HCT116 (cell line): ENCODE measurements around the gene AGK. TPM values are rescaled to one million over a fixed set of nuclear protein-coding genes. Genes with fewer than 3 reads are reported as not detected.
A peak's percentile ranks its signal among the peaks of the same experiment; 100 is the strongest.

ENCODE experiments used
- ATAC-seq: fragments of 200-7000 bp; cut with Tn5 transposase; 2 replicates; pipeline ENCODE4 v1.9.1; 2020; ENCODE audit warnings: mild to moderate bottlenecking, moderate library complexity
- BruUV-seq: library from RNA; stranded (reverse); fragments of 400-500 nt; replicated peaks from 2 replicates; lab custom pipeline; 2021; lab: Mats Ljungman, UMichigan
- CTCF ChIA-PET: fragments of 300-600 bp; sonication (Branson Sonifier 250); formaldehyde crosslinking; loops from one replicate; lab custom pipeline; 2021; ENCODE audit warnings: antibody characterized with exemption; lab: Charles Lee
- POLR2A ChIA-PET: fragments of 300-600, 350-600 bp; sonication (Branson Sonifier 250); formaldehyde crosslinking; loops from one replicate; lab custom pipeline; 2021; ENCODE audit warnings: antibody characterized with exemption; lab: Charles Lee
- RAD21 ChIA-PET, 2 experiments: fragments of 300-600 bp; sonication (Branson Sonifier 250); formaldehyde crosslinking; loops; one replicate each; lab custom pipeline; 2023; ENCODE audit warnings: low total read pairs in 2 of 2; ENCODE audit not compliant: uncharacterized antibody in 2 of 2, unreplicated experiment in 2 of 2, low non-redundant PET in 1 of 2; lab: Charles Lee
- DNase-seq: peaks from one replicate; pipeline ENCODE4 v3.0.0-alpha.2; 2010; ENCODE audit warnings: low read depth, low spot score
- H2AFZ ChIP-seq: fragments of 200-600 bp; shearing (Covaris generic), sonication (generic); 2 replicates; pipeline ENCODE4 v1.6.1; 2017; ENCODE audit warnings: low read depth, mixed run types, mixed read lengths, antibody characterized with exemption, low read length; ENCODE audit not compliant: poor library complexity, severe bottlenecking
- H3K27ac ChIP-seq: 2 replicates; pipeline ENCODE4 v1.5.1; 2012; ENCODE audit warnings: low read depth, low read length
- H3K27me3 ChIP-seq: fragments of 200-600 bp; sonication (generic); 2 replicates; pipeline ENCODE4 v1.6.1; 2016; ENCODE audit warnings: mixed run types, low read length, mixed read lengths; ENCODE audit not compliant: insufficient read depth
- H3K36me3 ChIP-seq, 2 experiments: fragments of 200-500 bp in 1 of 2; fragments of 200-600 bp in 1 of 2; sonication (Bioruptor generic) in 1 of 2; sonication (generic) in 1 of 2; 2 replicates each; pipeline versions ENCODE4 v1.5.1 to v1.6.1; 2014 to 2016; ENCODE audit warnings: low read length in 2 of 2, inconsistent platforms in 1 of 2, mixed read lengths in 1 of 2, mixed run types in 1 of 2; ENCODE audit not compliant: insufficient read depth in 2 of 2, control insufficient read depth in 1 of 2
- H3K4me1 ChIP-seq, 2 experiments: fragments of 200-600 bp in 1 of 2; sonication (generic) in 1 of 2; 2 replicates each; pipeline versions ENCODE4 v1.5.1 to v1.6.1; 2012 to 2017; ENCODE audit warnings: low read length in 2 of 2, inconsistent platforms in 1 of 2, mild to moderate bottlenecking in 1 of 2, mixed read lengths in 1 of 2, mixed run types in 1 of 2, moderate library complexity in 1 of 2; ENCODE audit not compliant: insufficient read depth in 2 of 2, control insufficient read depth in 1 of 2
- H3K4me2 ChIP-seq: fragments of 200-600 bp; sonication (generic); 2 replicates; pipeline ENCODE4 v1.6.1; 2017; ENCODE audit warnings: mixed run types, low read length, mixed read lengths
- H3K4me3 ChIP-seq, 2 experiments: fragments of 200-600 bp in 1 of 2; sonication (generic) in 1 of 2; replicated peaks in 1 of 2; 2 replicates each; pipeline ENCODE4 v1.5.1; 2011 to 2016; ENCODE audit warnings: low read length in 2 of 2, control low read depth in 1 of 2, low read depth in 1 of 2, mild to moderate bottlenecking in 1 of 2, mixed read lengths in 1 of 2, mixed run types in 1 of 2
- H3K79me2 ChIP-seq: fragments of 200-600 bp; sonication (generic); 2 replicates; pipeline ENCODE4 v1.6.1; 2017; ENCODE audit warnings: mild to moderate bottlenecking, mixed run types, low read length, moderate library complexity, mixed read lengths; ENCODE audit not compliant: insufficient read depth
- H3K9ac ChIP-seq: fragments of 200-600 bp; sonication (generic); 2 replicates; pipeline ENCODE4 v1.6.1; 2016; ENCODE audit warnings: low read length, mixed read lengths
- H3K9me2 ChIP-seq: fragments of 200-600 bp; sonication (generic), shearing (Covaris generic); 2 replicates; pipeline ENCODE4 v1.6.1; 2017; ENCODE audit warnings: mixed run types, mild to moderate bottlenecking, moderate library complexity; ENCODE audit not compliant: insufficient read depth
- H3K9me3 ChIP-seq, 2 experiments: fragments of 200-500 bp in 1 of 2; fragments of 200-600 bp in 1 of 2; sonication (Bioruptor generic) in 1 of 2; sonication (generic) in 1 of 2; 2 replicates each; pipeline ENCODE4 v1.6.1; 2014 to 2017; ENCODE audit warnings: low read length in 2 of 2, mixed read lengths in 2 of 2, inconsistent platforms in 1 of 2, low read depth in 1 of 2, mild to moderate bottlenecking in 1 of 2, mixed run types in 1 of 2, moderate library complexity in 1 of 2; ENCODE audit not compliant: control insufficient read depth in 1 of 2, insufficient read depth in 1 of 2
- H4K20me1 ChIP-seq: fragments of 200-600 bp; sonication (generic), shearing (Covaris generic); 2 replicates; pipeline ENCODE4 v1.6.1; 2017; ENCODE audit warnings: mixed run types, mild to moderate bottlenecking, moderate library complexity; ENCODE audit not compliant: insufficient read depth
- EZH2 ChIP-seq: fragments of 200-600 bp; sonication (generic); IDR thresholded peaks from 2 replicates; pipeline ENCODE4 v1.6.1; 2017; ENCODE audit warnings: antibody characterized with exemption, mixed run types
- EZH2phosphoT487 ChIP-seq: fragments of 200-600 bp; IDR thresholded peaks from 2 replicates; pipeline ENCODE4 v1.6.1; 2018; ENCODE audit warnings: antibody characterized with exemption, borderline replicate concordance
- JUND ChIP-seq: IDR thresholded peaks from 2 replicates; pipeline ENCODE4 v1.6.1; 2012
- POLR2AphosphoS5 ChIP-seq: IDR thresholded peaks from 2 replicates; pipeline ENCODE4 v1.6.1; 2011; ENCODE audit warnings: mild to moderate bottlenecking, low read depth, low read length, moderate library complexity
- REST ChIP-seq: IDR thresholded peaks from 2 replicates; pipeline ENCODE4 v1.6.1; 2012; ENCODE audit warnings: low read depth
- SRF ChIP-seq: IDR thresholded peaks from 2 replicates; pipeline ENCODE4 v1.6.1; 2012; ENCODE audit warnings: low read depth
- TCF7L2 ChIP-seq: IDR thresholded peaks from 2 replicates; pipeline ENCODE4 v1.7.0; 2011; ENCODE audit warnings: borderline replicate concordance, inconsistent platforms; ENCODE audit not compliant: insufficient read depth, insufficient read length; ENCODE audit errors: extremely low read depth
- ZBTB33 ChIP-seq: IDR thresholded peaks from 2 replicates; pipeline ENCODE4 v1.6.1; 2011; ENCODE audit warnings: mild to moderate bottlenecking, low read length, moderate library complexity; ENCODE audit not compliant: insufficient replicate concordance; ENCODE audit errors: extremely low read depth
- ZFX ChIP-seq: fragments of 450-650 bp; IDR thresholded peaks from 2 replicates; pipeline ENCODE4 v1.6.1; 2017
- intact Hi-C: fragments of 100-400 bp; cut with micrococcal nuclease; formaldehyde crosslinking; loops from 2 replicates; pipeline ENCODE4 v1.10.0; 2022
- total RNA-seq: library from RNA; stranded (reverse); gene quantifications from one replicate; pipeline ENCODE4 v1.2.1, GENCODE V29; 2021; ENCODE audit not compliant: unreplicated experiment
- TF ChIP-seq, protein P1 (sequence below): IDR thresholded peaks from 2 replicates; pipeline ENCODE4 v1.6.1; 2012
- TF ChIP-seq, protein P2 (sequence below): IDR thresholded peaks from 2 replicates; pipeline ENCODE4 v1.6.1; 2012

Gene AGK
- total RNA-seq, 1 experiment from 2014 or later = 36.3 TPM

GRCh38 chr7:141702047-141702567, 150.9 kb downstream of the AGK start, which contains the start of gene DENND11 (continued):
- no peak for TF ChIP-seq REST

- POLR2A ChIA-PET = no interaction called here
- RAD21 ChIA-PET = no interaction called here
- no peaks in the 10 kb centered on the region for H4K20me1 ChIP-seq
- no peak overlapping the region for H2AFZ ChIP-seq
- CTCF ChIA-PET = no interaction called here
- H3K27ac ChIP-seq = no peak overlapping the region
- DNase-seq (no peak), ATAC-seq (no peak)
- H3K9ac ChIP-seq = peak overlapping the region; percentile 41; the same call in 1 of the 2 replicates
- peak overlapping the region; percentile 56 to 60 for H3K4me3 ChIP-seq
- peaks cover 8 to 10% of the 10 kb centered on the region in 2 experiments; a peak in 2 of 4 replicates for H3K4me1 ChIP-seq
- BruUV-seq = no TSS peak
- H3K27me3 ChIP-seq = no peaks in the 10 kb centered on the region
- H3K9me2 ChIP-seq = no peaks in the 10 kb centered on the region
- H3K9me3 ChIP-seq = no peaks in the 10 kb centered on the region
- H3K36me3 ChIP-seq = no peaks in the 10 kb centered on the region
- H3K79me2 ChIP-seq = no peaks in the 10 kb centered on the region; the same call in 1 of the 2 replicates
- intact Hi-C loops = no loop called here
- H3K4me2 ChIP-seq = peak overlapping the region; percentile 75
- TF ChIP-seq SRF (no peak), ZFX (no peak), EZH2 (no peak), EZH2phosphoT487 (no peak), TCF7L2 (no peak), JUND (no peak), REST (no peak), ZBTB33 (no peak), POLR2AphosphoS5 (no peak)
- TF ChIP-seq, protein P1, sequence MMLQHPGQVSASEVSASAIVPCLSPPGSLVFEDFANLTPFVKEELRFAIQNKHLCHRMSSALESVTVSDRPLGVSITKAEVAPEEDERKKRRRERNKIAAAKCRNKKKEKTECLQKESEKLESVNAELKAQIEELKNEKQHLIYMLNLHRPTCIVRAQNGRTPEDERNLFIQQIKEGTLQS = no peak
- TF ChIP-seq, protein P2, sequence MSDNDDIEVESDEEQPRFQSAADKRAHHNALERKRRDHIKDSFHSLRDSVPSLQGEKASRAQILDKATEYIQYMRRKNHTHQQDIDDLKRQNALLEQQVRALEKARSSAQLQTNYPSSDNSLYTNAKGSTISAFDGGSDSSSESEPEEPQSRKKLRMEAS = no peak
Measured at GRCh38 chr7:141702892-141703291, 151.7 kb downstream of the AGK start.
